Measurements from ENCODE around the gene HRH2. TPM values are rescaled to one million over a fixed set of nuclear protein-coding genes. Genes with fewer than 3 reads are reported as not detected.
A peak's percentile ranks its signal among the peaks of the same experiment; 100 is the strongest.

The HRH2 gene
- total RNA-seq, 1 donor from 2014 or later, result 2.9 TPM

DNA sequence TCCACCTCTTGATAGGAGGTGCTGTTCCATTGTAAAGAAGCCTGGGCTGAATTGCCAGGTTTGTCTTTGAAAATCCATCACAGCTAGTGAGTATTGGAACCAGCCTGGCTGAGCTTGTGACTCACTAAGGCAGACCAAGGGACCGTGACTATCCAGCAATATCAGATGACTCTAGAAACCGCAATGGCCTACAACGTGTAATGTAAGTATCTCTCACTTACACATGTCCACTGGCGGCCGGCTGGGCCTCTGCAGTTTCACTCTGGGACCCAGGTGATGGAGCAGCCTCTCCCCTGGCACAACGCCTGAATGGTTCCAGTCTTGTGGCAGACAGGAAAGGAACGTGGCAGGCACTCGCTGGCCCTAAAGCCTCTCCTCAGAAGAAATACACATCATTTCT is 3.1 kb upstream of the HRH2 start:
- no peak overlapping the region for H3K4me3 Mint-ChIP-seq
- H3K36me3 Mint-ChIP-seq, result no peaks in the 10 kb centered on the region
- peaks cover 8% of the 10 kb centered on the region for H3K9me3 Mint-ChIP-seq
- no peak overlapping the region for H3K27ac Mint-ChIP-seq
- H3K4me1 Mint-ChIP-seq (ENCODE audit: unreplicated experiment), result peaks cover 3% of the 10 kb centered on the region
- peaks cover 72% of the 10 kb centered on the region for H3K27me3 Mint-ChIP-seq
- DNase-seq (ENCODE audit: extremely low spot score, unreplicated experiment), result no peak
- TF ChIP-seq, protein P1, sequence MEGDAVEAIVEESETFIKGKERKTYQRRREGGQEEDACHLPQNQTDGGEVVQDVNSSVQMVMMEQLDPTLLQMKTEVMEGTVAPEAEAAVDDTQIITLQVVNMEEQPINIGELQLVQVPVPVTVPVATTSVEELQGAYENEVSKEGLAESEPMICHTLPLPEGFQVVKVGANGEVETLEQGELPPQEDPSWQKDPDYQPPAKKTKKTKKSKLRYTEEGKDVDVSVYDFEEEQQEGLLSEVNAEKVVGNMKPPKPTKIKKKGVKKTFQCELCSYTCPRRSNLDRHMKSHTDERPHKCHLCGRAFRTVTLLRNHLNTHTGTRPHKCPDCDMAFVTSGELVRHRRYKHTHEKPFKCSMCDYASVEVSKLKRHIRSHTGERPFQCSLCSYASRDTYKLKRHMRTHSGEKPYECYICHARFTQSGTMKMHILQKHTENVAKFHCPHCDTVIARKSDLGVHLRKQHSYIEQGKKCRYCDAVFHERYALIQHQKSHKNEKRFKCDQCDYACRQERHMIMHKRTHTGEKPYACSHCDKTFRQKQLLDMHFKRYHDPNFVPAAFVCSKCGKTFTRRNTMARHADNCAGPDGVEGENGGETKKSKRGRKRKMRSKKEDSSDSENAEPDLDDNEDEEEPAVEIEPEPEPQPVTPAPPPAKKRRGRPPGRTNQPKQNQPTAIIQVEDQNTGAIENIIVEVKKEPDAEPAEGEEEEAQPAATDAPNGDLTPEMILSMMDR (conservative IDR thresholded peaks at IDR 0.05), result no peak

DNA sequence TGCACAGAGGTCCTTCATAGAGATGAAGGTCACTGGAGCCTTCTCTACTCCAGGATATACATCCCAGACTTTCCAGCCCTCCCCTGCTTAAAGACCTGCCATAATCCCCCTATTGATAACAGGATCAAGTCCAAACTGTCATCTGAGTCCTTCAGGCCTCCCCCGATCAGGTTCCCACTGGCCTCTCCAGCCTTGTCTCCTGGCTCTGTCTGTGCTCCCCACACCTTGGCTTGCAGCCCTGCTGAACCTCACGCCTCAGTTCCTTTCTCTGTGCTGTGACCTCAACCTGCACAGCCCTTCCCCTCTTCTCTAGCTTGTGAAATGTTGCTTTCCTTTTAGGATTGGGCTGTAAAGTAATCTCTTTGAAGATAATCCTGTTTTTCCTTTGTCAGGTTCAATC is 2.5 kb upstream of the HRH2 start:
- Mint-ChIP-seq H3K36me3 (no peaks in the 10 kb centered on the region), H3K4me3 (no peak overlapping the region), H3K4me1 (ENCODE audit: unreplicated experiment) (peaks cover 3% of the 10 kb centered on the region), H3K27ac (no peak overlapping the region), H3K27me3 (peaks cover 78% of the 10 kb centered on the region), H3K9me3 (peaks cover 3% of the 10 kb centered on the region)
- DNase-seq (ENCODE audit: extremely low spot score, unreplicated experiment), result no peak
- TF ChIP-seq, protein P1 (conservative IDR thresholded peaks at IDR 0.05), result no peak

DNA sequence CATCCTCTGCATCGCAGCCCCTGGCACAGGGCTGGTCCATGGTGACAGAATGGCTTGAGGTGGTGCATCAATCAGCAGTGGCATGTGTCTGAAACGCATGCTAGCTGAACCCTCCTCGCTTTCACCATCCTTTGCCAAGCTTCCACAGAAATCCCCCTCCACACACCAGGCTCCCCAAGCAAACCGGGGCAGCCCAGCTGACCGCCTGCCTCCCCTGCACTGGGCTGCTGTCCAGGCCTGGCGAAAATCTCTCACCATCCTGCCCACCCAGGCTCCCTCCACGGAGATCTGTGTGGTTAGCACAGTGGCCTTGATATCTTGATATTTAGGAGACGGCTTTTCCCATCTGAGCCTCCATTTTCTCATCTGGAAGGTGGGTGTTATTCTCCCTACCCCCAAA is 905 bp upstream of the HRH2 start:
- TF ChIP-seq, protein P1 (conservative IDR thresholded peaks at IDR 0.05), result no peak
- peaks cover 3% of the 10 kb centered on the region for H3K4me1 Mint-ChIP-seq (ENCODE audit: unreplicated experiment)
- H3K27me3 Mint-ChIP-seq, result peaks cover 86% of the 10 kb centered on the region
- H3K36me3 Mint-ChIP-seq, result no peaks in the 10 kb centered on the region
- no peaks in the 10 kb centered on the region for H3K9me3 Mint-ChIP-seq
- no peak overlapping the region for H3K27ac Mint-ChIP-seq
- H3K4me3 Mint-ChIP-seq, result peak overlapping the region; percentile 90
- DNase-seq (ENCODE audit: extremely low spot score, unreplicated experiment), result no peak

DNA sequence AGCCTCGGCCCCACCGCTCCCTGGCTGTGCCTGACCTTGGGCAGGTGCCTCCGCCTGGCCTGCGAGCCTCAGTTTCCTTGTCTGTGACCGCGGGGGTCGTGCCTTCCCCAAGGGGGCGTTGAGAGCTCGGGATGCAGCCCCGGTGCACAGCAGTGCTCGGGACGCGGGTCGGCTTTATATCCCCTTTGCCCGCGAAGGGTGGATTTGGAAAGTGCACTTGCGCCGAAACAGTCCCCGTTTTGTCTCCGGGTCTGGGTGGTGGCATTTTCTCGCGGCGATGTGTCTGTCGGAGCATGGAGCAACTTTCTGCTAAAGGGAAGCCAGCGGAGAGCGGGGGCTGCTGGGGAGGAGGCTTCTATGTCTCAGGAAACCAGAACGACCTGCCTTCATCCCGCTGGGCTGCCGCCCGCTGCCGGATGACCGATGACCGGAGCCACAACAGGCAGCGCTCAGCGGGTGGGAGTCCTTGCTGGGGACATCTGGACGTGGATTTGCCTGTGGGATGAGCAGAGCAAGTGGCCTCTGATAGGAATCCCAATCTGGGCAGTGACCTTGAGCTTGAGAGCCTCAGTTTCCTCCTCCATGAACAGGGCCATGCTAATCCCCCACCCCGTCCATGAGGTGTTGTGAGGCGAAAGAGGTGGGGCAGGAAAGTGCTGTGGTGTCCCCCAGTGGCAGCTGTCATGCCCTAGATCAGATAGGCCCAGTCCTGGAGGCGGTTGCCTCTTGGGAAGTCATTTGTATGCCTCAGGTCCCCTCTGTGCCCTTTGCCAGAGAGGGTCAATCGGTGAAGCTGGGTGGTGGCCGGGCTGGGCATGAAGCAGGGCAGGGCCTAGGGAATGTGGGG is 651 bp downstream of the HRH2 start:
- Mint-ChIP-seq H3K4me1 (ENCODE audit: unreplicated experiment) (peaks cover under 1% of the 10 kb centered on the region), H3K4me3 (peak overlapping the region; percentile 82), H3K36me3 (no peaks in the 10 kb centered on the region), H3K9me3 (no peaks in the 10 kb centered on the region), H3K27me3 (peaks cover 82% of the 10 kb centered on the region), H3K27ac (no peak overlapping the region)
- DNase-seq (ENCODE audit: extremely low spot score, unreplicated experiment), result no peak
- TF ChIP-seq, protein P1 (conservative IDR thresholded peaks at IDR 0.05), result no peak

DNA sequence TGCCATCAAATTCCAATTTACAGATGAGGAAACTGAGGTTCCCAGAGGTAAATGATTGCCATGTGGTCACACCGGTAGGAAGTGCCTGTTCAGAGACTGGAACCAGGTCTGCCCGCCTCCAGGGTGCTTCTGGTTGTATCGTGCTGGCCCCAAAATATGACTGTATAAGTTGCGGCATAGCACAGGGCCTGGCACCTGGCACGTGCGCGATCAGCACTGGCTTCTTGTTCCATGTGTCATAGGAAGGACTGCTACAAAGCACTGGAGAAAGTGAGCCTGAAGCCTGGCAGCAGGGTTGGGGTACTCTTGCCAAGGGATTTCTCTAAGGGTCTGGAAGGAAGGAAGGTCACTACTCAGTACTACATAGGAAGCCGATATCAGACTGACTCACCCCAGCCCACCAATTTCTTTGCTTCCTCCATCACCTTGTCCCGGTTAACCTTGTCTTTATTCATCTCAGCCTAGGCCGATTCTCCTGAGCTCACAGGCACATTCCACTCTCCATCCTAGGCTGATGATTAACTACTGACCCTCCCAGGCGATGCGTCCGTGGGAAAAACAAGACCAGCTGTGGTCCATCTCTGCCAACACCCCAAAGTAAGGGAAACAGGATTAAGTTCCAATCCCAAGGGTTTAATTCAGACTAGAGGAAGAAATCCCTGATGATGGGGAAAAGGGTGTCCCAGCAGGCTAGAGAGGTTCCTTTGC is 1.8 kb downstream of the HRH2 start:
- Mint-ChIP-seq H3K27me3 (peaks cover 75% of the 10 kb centered on the region), H3K4me1 (ENCODE audit: unreplicated experiment) (no peaks in the 10 kb centered on the region), H3K27ac (no peak overlapping the region), H3K9me3 (no peaks in the 10 kb centered on the region), H3K4me3 (peak overlapping the region; percentile 66), H3K36me3 (no peaks in the 10 kb centered on the region)
- no peak for DNase-seq (ENCODE audit: extremely low spot score, unreplicated experiment)
- TF ChIP-seq, protein P1 (conservative IDR thresholded peaks at IDR 0.05), result no peak
